Measurements from ENCODE around the gene TEX13A.

DNA sequence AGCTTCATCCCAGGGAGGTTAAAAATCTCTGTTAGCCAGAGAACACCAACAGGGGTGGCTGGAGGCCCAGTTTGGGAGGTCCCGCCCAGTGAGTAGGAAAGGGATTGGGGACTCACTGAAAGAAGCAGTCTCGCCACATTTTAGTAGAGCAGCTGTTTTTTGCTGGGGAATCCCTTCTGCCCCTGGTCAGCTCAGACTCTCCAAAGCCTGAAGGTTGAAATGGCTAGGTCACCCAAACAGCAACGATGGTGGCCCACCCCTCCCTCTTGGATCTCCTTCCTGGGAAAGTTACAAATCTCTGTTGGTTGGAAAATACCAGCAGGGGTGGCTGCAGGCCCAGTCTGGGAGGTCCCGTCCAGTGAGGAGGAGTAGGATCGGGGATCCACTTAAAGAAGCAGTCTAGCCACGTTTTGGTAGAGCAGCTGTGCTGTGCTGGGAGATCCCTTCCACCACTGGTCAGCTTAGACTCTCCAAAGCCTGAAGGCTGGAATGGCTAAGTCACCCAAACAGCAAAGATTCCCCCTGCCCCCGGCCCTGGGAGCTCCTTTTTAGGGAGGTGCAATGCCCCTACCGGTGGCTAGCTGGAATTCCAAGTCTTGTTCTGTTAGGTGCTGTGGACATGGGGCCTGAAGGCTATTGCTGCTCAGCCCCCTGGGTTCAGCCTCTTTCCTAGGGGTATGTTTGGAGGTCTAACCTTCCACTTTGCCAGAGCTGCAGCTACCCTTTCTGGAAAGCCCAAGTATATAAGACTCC, 40.0 kb upstream of the TEX13A start:
- TF ChIP-seq, protein P1, sequence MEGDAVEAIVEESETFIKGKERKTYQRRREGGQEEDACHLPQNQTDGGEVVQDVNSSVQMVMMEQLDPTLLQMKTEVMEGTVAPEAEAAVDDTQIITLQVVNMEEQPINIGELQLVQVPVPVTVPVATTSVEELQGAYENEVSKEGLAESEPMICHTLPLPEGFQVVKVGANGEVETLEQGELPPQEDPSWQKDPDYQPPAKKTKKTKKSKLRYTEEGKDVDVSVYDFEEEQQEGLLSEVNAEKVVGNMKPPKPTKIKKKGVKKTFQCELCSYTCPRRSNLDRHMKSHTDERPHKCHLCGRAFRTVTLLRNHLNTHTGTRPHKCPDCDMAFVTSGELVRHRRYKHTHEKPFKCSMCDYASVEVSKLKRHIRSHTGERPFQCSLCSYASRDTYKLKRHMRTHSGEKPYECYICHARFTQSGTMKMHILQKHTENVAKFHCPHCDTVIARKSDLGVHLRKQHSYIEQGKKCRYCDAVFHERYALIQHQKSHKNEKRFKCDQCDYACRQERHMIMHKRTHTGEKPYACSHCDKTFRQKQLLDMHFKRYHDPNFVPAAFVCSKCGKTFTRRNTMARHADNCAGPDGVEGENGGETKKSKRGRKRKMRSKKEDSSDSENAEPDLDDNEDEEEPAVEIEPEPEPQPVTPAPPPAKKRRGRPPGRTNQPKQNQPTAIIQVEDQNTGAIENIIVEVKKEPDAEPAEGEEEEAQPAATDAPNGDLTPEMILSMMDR (IDR thresholded peaks at IDR 0.05), result no peak
- TF ChIP-seq, protein P2, sequence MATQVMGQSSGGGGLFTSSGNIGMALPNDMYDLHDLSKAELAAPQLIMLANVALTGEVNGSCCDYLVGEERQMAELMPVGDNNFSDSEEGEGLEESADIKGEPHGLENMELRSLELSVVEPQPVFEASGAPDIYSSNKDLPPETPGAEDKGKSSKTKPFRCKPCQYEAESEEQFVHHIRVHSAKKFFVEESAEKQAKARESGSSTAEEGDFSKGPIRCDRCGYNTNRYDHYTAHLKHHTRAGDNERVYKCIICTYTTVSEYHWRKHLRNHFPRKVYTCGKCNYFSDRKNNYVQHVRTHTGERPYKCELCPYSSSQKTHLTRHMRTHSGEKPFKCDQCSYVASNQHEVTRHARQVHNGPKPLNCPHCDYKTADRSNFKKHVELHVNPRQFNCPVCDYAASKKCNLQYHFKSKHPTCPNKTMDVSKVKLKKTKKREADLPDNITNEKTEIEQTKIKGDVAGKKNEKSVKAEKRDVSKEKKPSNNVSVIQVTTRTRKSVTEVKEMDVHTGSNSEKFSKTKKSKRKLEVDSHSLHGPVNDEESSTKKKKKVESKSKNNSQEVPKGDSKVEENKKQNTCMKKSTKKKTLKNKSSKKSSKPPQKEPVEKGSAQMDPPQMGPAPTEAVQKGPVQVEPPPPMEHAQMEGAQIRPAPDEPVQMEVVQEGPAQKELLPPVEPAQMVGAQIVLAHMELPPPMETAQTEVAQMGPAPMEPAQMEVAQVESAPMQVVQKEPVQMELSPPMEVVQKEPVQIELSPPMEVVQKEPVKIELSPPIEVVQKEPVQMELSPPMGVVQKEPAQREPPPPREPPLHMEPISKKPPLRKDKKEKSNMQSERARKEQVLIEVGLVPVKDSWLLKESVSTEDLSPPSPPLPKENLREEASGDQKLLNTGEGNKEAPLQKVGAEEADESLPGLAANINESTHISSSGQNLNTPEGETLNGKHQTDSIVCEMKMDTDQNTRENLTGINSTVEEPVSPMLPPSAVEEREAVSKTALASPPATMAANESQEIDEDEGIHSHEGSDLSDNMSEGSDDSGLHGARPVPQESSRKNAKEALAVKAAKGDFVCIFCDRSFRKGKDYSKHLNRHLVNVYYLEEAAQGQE (IDR thresholded peaks at IDR 0.05; ENCODE audit: insufficient read depth in 1 of 2, low read depth in 2 of 2, low read length in 1 of 2), result no peak
- TF ChIP-seq POLR2AphosphoS5 (IDR thresholded peaks at IDR 0.05; ENCODE audit: low read depth, low read length) (no peak), SIN3A (IDR thresholded peaks at IDR 0.05; ENCODE audit: borderline replicate concordance, insufficient read depth, low read depth, low read length) (no peak)

Data from Panc1 (cell line).